Stimulated activated naive CD4-positive, alpha-beta T cell treated with Interleukin-2 at 50 U/mL for 16 hours (primary cell): ENCODE measurements around the gene SDK1.

ENCODE experiments used
- DNase-seq: peaks from one replicate; lab custom pipeline; 2025; lab: John Stamatoyannopoulos, UW

The SDK1 gene

GRCh38 chr7:3464900-3465622, 164.0 kb downstream of the SDK1 start:
- DNase-seq: no peak

- DNase-seq: no peak
Measured at GRCh38 chr7:3466261-3466660, 165.2 kb downstream of the SDK1 start.

GRCh38 chr7:3469641-3470040, 168.6 kb downstream of the SDK1 start:
- DNase-seq: no peak

- DNase-seq: no peak
Measured at GRCh38 chr7:3480197-3480596, 179.1 kb downstream of the SDK1 start.

- no peak for DNase-seq
Measured at GRCh38 chr7:3481435-3481834, 180.4 kb downstream of the SDK1 start.

- DNase-seq: no peak
Measured at GRCh38 chr7:3482147-3482921, 181.3 kb downstream of the SDK1 start.

- DNase-seq: no peak
Measured at GRCh38 chr7:3486841-3487240, 185.8 kb downstream of the SDK1 start.

GRCh38 chr7:3488829-3489228, 187.8 kb downstream of the SDK1 start:
- no peak for DNase-seq

GRCh38 chr7:3493499-3493898, 192.4 kb downstream of the SDK1 start:
- no peak for DNase-seq

GRCh38 chr7:3494947-3495346, 193.9 kb downstream of the SDK1 start:
- no peak for DNase-seq

- no peak for DNase-seq
Measured at GRCh38 chr7:3495530-3495929, 194.5 kb downstream of the SDK1 start.

- DNase-seq: no peak
Measured at GRCh38 chr7:3495954-3496353, 194.9 kb downstream of the SDK1 start.

GRCh38 chr7:3497796-3498195, 196.7 kb downstream of the SDK1 start:
- DNase-seq: no peak

- no peak for DNase-seq
Measured at GRCh38 chr7:3501671-3502070, 200.6 kb downstream of the SDK1 start.

- DNase-seq: no peak
Measured at GRCh38 chr7:3504384-3504783, 203.3 kb downstream of the SDK1 start.

- DNase-seq: no peak
Measured at GRCh38 chr7:3510101-3511020, 209.3 kb downstream of the SDK1 start.

GRCh38 chr7:3517344-3517743, 216.3 kb downstream of the SDK1 start:
- DNase-seq: no peak

GRCh38 chr7:3518546-3518945, 217.5 kb downstream of the SDK1 start:
- no peak for DNase-seq

GRCh38 chr7:3520206-3520605, 219.2 kb downstream of the SDK1 start:
- DNase-seq: no peak

GRCh38 chr7:3527496-3528124, 226.6 kb downstream of the SDK1 start:
- DNase-seq: no peak

- DNase-seq: no peak
Measured at GRCh38 chr7:3533040-3533439, 232.0 kb downstream of the SDK1 start.
